HG03520 (cell line): Measurements from ENCODE around the gene SLC4A4.

ENCODE experiments used
- ATAC-seq: cut with Tn5 transposase; IDR thresholded peaks from one replicate; pipeline ENCODE4 v1.9.1; 2021; ENCODE audit warnings: mild to moderate bottlenecking, moderate library complexity; ENCODE audit not compliant: unreplicated experiment

The SLC4A4 gene

GRCh38 chr4:71338846-71339593 is at the start of gene SLC4A4:
SLC4A4 (plus strand) TSS chr4:71339020.
- ATAC-seq = peak; percentile 100

GRCh38 chr4:71290074-71290473 is 48.7 kb upstream of the SLC4A4 start:
- ATAC-seq = no peak

- no peak for ATAC-seq
Measured at GRCh38 chr4:71290476-71290875, 48.3 kb upstream of the SLC4A4 start.

GRCh38 chr4:71292228-71292627 is 46.6 kb upstream of the SLC4A4 start:
- no peak for ATAC-seq

- no peak for ATAC-seq
Measured at GRCh38 chr4:71293705-71294104, 45.1 kb upstream of the SLC4A4 start.

GRCh38 chr4:71294301-71294700 is 44.5 kb upstream of the SLC4A4 start:
- no peak for ATAC-seq

- no peak for ATAC-seq
Measured at GRCh38 chr4:71296945-71297344, 41.9 kb upstream of the SLC4A4 start.

GRCh38 chr4:71300362-71300761 is 38.5 kb upstream of the SLC4A4 start:
- no peak for ATAC-seq

- no peak for ATAC-seq
Measured at GRCh38 chr4:71300964-71301363, 37.9 kb upstream of the SLC4A4 start.

GRCh38 chr4:71303287-71303686 is 35.5 kb upstream of the SLC4A4 start:
- ATAC-seq = no peak

GRCh38 chr4:71303850-71304249 is 35.0 kb upstream of the SLC4A4 start:
- no peak for ATAC-seq

- no peak for ATAC-seq
Measured at GRCh38 chr4:71304289-71304850, 34.5 kb upstream of the SLC4A4 start.

GRCh38 chr4:71307729-71308128 is 31.1 kb upstream of the SLC4A4 start:
- ATAC-seq = no peak

- no peak for ATAC-seq
Measured at GRCh38 chr4:71322425-71322824, 16.4 kb upstream of the SLC4A4 start.

GRCh38 chr4:71333368-71333767 is 5.5 kb upstream of the SLC4A4 start:
- no peak for ATAC-seq

GRCh38 chr4:71333960-71334359 is 4.9 kb upstream of the SLC4A4 start:
- ATAC-seq = no peak

- no peak for ATAC-seq
Measured at GRCh38 chr4:71334465-71334882, 4.3 kb upstream of the SLC4A4 start.

GRCh38 chr4:71343670-71344466 is 5.0 kb downstream of the SLC4A4 start:
- no peak for ATAC-seq

GRCh38 chr4:71346710-71347109 is 7.9 kb downstream of the SLC4A4 start:
- no peak for ATAC-seq

GRCh38 chr4:71348586-71348985 is 9.8 kb downstream of the SLC4A4 start:
- no peak for ATAC-seq

- no peak for ATAC-seq
Measured at GRCh38 chr4:71355045-71355444, 16.2 kb downstream of the SLC4A4 start.

- no peak for ATAC-seq
Measured at GRCh38 chr4:71355971-71356370, 17.2 kb downstream of the SLC4A4 start.
